Central memory CD4-positive, alpha-beta T cell (primary cell): Measurements from ENCODE around the gene ITGA6.
A peak's percentile ranks its signal among the peaks of the same experiment; 100 is the strongest.

ENCODE experiments used
- DNase-seq: peaks from one replicate; pipeline ENCODE4 v3.0.0; 2022

The ITGA6 gene

DNA sequence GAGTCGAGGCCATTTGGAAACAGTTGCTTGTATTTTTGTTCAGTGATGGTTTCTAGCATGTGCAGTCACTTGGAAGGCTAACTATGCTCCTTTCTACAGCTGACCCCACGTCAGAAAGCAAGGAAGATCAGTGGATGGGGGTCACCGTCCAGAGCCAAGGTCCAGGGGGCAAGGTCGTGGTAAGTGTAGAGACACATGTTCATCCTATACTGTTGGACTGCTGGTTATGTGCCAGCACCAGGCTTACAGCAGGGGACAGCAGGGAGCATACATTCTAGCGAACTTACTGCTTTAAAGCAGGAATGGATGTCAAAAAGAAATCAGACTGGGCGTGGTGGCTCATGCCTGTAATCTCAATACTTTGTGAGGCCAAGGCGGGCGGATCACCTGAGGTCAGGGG, 40.0 kb downstream of the ITGA6 start:
- DNase-seq, result no peak

DNA sequence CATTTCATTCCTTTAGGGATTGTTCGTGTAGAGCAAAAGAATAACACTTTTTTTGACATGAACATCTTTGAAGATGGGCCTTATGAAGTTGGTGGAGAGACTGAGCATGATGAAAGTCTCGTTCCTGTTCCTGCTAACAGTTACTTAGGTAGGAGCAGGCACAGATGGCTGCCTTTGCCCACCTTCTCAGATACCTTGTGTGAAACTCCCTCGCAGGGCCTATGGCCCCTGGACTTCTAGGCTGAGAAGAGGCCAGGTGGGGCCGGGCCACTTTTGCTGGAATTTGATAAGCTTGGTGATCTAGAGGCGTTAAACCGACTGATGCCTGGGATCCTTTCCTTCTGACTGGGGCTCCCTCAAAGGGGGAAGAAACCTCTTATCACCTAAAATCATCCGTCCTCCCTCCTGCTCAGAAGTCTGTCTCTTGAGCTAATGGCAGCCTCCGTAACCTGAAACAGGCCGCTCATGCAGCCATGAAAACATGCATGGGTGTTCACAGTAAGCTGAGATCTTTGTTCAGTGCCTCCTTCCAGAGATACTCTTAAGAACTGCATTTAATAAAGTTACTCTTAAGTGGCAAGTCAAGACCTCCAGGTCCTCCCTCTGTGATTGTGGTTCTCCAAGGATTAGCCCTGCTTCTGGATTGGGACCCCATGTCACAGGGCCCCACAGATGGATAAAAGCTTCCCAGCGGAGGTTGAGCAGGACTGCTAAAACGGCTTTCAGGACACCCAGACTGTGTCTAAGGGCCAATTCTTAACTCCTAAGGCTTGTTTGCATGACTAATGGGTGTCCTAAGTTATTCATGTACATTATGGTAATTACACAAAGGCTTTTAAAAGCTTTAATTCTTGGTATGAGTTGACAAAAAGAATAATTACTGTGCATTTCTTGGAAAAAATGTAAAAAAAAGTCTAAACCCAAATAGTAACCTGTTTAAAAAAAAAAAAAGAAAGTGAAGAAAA, 43.9 kb downstream of the ITGA6 start:
- DNase-seq, result no peak

DNA sequence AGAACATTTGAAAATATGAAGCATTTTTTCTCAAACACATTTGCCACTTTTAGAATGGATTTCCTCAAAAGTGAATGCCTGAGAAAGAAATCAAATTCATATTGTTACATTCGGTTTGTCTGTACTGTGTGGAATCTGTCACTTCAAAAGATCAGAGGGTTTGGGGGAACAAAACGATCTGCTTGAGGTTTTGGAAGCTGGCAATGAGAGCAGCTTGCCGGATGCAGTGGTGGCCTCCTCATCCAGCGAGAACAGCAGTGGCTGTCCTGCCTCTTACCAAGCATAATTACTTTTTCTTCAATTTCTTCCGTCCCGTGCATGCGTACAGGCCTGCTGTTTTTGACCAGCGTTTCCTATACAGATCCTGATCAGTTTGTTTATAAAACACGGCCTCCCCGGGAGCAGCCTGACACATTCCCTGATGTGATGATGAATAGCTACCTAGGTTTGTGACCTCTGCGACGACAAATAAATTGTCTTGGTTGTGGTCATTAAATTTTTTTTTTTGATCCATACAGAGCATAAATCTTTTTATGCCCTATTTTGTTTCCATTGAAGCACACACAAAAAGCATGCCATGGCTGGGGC, 45.2 kb downstream of the ITGA6 start:
- DNase-seq, result no peak

DNA sequence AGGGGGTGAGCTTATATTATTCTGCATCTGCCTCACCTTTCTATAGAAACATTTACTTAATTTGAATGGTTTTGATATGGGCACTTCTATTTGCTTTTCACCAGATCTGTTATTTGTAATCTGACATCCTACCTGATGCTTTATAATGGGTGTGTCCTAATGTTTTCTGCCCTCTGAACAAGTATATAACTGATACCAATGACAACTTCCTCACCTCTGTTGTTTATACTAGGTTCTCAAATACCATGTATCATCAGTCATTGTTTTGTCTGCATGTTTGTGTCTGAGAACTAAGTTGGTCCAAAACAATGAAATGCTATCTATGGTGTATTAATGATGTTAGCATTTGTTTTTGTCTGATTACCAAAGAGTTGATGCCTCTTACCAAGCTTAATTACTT, 45.8 kb downstream of the ITGA6 start:
- no peak for DNase-seq

DNA sequence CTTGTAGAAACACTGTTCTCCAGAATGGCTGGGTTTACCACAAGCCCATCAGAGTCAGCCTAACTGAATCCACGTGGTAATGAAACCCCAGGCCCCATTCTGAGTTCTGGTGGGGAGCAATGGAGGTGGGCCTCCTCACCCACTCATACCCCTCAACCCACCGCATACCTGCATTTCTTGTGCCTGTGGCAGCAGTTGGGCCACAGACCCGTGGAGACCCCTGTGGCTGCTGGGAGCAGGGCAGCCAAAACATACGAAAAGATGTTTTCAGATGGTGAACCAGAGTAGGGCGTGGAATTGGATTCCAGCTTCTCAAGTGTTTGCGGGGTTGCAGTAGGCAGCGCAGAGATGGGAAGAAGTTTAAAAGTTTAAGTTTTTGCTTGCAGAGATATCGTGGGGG, 51.0 kb downstream of the ITGA6 start:
- no peak for DNase-seq

DNA sequence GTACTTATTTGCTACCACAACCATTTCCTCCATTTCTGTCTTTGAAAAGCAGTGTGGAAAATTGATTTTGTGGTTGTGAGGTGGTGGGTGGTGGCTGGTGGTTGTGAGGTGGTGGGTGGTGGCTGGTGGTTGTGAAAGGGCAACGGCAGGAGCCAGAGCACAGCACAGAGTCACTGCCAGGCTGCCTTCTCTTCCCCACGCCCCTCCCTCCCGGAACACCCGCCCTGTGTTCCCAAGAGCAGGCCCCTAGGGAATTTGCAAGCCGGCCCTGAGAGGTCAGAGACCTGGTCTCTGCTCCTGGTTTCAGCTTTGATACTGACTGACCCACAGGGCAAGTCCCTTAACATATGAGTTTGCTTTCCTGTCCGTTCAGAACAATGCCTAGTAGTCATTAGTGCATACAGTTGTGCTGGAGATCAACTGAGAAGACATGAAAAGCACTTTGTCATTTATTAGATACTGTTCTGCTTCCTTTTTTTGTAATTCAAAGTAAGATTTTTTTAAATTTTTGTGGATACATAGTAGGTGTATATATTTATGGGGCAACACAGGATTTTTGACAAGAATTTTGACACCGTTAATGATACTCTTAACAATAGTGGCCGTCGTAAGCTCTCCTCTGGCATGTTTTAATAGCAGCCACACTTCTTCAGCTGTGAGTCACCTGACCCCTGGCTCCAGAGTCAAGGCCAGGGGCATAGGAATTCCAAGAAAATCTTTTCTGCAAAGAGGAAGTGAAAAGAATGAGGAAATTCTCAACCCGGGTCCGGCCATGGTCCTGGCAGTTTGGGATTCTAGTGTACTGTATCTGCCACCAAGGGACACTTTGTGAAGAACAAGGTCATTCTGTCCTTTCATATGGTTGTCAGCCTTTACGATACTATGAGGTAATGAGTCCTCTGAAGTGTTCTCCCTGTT, 53.2 kb downstream of the ITGA6 start:
- no peak for DNase-seq

DNA sequence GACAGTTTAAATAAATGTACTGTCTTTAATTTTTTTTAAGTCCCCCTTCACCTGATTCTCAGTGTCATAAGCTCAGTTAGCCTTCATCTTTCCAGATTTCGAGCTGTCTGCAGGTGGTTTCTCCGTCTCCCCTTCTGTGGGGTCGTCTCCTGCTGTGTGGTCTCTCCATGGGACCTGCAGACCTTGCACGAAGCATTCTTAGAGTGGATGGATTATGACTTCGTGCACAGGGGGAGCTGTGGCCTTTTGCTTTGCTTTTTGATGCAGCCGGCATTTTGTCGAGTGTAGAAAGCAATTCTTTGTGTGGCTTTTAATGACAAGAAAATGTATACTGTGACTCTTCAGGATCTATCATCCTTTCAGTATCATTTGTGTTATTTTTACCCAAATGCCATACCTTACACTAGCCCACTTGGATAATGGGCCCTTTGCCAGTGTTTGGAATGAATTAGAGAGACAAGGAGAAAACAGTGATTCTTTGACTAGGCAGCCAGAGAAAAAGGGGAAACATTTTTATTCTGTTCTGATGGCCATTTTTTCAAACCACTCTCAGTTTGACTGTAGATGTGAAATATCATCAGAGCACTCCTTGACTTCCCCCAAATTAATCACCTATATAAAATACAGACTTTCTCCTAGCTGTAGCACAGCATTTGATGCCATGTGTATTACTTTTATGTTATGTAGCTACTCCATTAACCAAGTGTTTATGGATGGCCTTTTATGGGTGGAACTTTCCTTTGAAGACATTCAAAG, 54.3 kb downstream of the ITGA6 start:
- DNase-seq, result no peak

DNA sequence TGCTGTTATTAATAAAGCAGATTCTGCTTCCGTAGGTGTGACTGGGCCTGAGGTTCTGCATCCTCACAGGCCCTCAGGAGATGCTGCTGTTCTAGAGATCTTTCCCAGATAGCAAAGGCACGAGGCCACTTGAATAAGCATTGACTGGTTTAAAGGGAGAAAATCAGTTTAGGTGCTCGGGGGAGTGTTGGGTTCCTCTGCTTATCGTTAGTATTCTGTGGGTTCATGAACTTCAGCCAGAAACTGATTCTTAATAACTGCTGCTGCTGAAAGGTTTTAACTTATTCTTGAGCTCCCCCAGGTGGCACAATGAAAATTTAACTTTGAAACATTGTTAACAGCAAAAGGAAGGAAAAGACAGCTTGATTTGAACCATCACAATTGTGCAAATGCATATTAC, 56.9 kb downstream of the ITGA6 start:
- DNase-seq, result peak; percentile 17

DNA sequence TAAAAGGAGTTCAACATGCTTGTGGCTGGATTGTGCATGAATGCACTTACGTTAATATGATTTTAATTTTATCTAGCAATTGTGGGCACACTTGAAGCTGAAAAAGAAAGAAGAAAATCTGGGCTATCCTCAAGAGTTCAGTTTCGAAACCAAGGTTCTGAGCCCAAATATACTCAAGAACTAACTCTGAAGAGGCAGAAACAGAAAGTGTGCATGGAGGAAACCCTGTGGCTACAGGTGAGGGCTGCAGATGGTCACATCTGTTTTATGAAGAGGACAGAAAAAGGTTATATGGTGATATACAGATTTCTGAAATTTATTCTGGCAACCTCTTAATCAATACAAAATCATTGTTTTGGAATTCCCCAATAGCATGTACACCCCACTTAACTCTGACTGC, 57.3 kb downstream of the ITGA6 start:
- DNase-seq, result no peak

DNA sequence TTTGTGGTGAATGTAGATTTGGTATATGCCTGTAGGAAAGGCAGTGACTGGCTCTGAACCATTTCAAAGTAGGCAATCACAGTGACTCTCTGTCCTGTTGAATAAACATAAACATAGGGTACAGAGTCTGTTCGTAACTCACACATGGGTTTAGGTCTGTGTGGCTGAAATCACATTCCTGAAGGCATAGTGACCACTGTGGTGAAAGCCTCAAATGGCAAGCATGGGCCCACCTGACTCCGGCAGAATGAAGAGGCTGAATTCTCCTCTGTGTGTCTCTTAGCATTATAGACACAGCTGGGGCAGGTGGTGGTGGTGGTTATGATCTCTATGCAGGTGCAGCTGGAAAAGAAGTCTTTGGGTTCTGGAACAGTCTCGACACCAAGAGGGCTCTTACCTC, 61.2 kb downstream of the ITGA6 start:
- DNase-seq, result no peak

DNA sequence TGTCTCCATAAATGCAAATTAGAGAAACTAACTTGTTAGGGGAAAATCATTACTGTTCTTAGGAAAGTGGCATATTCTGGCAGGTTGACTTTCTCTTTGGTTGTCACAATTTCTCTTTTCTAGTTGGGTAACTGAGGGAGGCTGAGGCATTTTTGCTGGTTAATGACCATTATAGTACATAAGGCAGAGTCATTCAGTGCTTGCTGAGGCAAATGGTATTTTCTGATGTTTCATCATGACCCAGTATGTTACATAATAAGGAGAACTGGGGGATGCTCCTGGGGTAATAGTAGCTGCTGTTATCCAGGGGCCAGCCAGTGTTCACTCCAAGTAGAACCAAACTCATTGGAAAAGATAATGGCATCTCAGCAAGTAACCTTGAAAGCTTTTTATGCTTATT, 62.3 kb downstream of the ITGA6 start:
- no peak for DNase-seq

DNA sequence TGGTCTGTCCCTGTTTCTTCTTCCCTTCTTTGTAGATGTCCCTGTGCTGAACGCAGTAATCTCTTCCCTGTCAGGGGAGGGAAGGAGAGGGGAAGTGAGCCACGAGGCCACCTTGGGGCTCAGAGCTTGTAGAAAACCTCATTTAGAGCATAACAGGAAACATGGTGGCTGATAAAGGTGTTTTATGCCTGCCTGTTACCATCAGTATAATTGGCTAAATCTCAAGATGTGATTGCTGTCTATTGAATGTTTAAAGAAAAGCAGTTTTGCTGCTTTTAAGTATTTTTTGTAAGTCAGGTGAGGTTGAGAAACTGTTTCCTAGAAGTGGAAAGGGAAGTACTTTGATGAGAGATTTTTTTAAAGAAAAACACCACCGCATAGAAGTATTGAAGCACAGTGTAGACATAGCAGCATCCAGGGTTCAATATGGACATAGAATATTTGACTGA, 68.8 kb downstream of the ITGA6 start:
- peak; percentile 59 for DNase-seq

DNA sequence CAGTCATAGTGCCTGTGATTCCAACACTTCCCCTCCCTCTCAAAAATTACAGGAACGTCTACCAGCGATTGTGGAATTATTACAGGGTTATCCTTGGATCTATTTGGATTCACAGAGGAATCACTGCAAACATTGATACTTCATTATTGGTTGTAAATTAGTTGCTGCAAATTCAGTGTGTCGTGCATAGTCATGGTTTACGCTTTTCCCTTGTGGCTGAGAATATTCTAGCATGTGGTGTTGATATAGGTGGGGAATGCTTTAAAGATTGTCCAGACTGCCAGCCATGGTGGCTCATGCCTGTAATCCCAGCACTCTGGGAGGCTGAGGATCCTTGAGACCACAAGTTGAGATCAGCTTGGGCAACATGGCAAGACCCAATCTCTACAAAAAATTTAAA, 79.8 kb downstream of the ITGA6 start:
- no peak for DNase-seq

DNA sequence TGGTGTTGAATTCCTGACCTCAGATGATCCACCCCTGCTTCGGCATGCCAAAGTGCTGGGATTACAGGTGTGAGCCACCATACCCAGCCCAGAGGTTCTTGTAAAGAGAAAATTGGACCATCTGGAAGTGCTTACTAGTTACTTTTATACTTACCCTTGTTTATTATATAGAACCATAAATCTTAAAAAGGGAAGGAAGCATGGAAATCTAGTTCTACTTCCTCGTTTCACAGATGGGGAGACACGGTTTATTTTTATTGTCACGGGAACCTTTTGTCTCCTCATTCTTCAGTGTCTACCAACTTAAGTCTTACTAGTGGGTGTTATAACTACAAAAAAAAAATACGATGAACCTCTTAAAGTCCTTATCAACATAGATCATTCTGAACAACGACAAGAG, 82.7 kb downstream of the ITGA6 start:
- DNase-seq, result no peak

DNA sequence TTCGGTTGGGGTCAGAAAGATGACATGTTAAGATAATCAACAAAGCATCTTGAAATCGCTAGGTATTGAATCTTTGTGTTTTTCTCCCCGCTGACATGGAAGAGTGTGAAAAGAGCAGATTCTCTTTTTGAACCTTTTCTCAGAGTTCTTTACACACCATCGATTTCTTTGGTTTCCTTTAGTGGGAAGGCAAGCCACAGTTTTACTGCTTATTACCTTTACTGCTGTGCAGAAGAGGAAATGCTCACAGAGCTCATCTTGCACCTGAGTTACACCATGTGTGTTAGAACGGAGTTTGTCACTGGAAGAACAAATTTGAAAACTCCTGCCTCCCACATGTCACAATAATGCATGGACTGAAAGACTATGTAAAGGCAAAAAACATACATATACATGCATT, 83.2 kb downstream of the ITGA6 start:
- no peak for DNase-seq

DNA sequence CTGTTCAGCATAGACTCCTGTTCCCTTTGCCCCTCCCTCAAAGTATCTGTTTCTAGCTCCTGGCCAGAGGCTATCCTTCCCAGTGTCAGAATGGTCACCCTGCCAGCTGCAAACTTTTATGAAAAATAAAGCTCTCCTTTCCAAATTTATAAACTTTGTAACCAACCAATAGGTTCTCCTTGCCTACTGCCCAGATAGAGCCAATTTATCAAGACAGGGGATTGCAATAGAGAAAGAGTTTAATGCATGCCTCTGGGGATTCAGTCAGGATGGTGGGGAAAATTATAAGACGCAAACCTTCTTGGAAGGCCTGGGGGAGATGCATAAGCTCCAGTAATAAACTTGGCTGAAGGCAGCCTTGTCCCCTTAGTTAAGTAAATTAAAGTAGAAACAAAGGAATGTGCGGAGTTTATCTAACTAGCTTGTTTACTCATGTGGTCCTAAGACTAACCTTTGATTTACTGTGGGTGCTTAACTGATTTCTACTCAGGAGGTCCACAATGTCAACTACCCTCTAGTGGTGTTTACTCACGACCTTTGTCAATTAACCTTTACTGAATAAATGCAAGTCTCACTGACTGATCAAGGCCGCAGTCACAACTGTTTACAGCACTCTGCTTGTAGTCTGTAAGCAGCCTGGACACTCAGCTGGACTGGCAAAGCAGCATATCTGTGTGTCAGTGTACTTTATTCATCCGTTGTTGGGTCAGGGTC, 85.6 kb downstream of the ITGA6 start:
- DNase-seq, result no peak

DNA sequence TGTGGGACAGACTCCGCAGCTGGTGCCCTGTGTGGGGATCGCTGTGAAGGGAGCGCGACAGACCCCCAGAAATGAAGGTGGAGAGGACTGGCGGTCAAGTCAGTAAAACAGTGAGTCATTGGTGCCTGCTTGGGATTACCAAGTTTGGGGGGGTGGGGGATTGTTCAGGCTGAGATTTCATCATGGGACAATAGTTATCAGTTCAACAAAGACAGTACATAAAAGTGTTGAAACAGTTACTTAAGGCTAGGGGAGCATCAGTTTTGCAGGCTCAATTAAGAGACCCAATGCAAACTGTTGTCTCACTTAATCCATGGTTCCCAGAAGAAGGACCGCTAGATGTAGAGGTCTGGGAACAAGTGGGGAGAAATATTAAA, 86.1 kb downstream of the ITGA6 start:
- DNase-seq, result no peak

DNA sequence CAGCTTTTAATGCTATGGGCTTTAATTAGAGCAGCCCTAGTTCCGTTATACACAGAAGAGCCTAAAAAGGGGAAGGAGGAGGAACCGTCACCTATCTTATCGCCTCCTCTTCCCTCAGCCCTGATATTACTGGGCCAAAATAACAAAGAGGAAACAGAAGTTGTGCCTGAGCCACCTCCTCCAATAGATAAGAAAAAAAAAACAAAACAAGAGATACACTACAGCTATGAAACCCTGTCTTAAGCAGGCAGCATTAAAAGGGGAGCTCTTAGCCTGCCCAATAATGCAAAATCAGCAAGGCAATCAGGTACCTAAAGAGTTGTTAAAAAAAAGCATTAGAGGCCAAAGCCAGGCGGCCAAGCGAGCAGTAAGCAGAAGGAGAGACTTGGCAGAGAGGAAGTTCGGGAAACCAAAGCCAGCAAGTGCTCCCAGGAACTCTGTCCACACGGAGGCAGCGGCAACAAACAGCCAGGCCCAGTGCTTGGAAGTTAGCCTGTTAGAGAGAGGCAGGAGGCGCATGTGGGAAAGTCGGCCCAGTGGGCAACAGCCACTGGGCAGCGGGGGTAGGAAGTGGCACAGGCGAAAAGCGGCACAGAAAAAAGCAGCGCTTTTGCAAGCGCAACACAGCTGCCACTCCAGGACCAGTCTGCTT, 86.7 kb downstream of the ITGA6 start:
- DNase-seq, result no peak

DNA sequence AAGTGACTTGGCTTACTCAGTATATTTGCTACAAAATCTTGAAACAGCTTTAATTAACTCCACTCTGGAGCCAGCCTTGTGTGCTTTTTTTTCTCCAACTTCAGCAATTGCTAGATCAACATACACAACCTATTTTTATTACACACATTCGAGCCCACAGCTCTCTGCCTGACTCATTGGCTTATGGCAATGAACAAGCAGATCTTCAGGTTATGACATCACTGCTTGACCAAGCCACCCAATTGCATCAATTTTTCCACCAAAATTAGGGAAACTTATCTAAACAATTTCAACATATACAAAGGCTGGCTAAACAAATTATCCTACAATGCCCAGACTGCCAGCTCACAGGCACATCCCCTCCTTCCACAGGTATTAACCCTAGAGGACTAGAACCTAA, 88.9 kb downstream of the ITGA6 start:
- DNase-seq, result no peak

DNA sequence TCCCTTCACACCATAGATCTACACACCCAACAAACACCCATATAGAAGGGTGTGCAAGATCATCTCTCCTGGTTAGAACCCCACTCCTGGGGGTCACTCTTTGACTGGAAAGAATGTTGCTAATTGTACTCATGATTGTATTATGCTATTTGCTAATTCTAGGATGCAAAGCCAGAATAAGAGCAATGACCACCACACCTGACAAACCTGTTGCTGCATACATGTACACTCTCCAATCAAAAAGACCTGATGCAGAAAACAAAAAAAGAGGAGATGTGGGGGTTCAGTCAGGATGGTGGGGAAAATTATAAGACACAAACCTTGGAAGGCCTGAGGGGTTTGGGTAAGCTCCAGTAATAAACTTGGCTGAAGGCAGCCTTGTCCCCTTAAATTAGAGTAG, 91.6 kb downstream of the ITGA6 start:
- DNase-seq, result no peak

DNA sequence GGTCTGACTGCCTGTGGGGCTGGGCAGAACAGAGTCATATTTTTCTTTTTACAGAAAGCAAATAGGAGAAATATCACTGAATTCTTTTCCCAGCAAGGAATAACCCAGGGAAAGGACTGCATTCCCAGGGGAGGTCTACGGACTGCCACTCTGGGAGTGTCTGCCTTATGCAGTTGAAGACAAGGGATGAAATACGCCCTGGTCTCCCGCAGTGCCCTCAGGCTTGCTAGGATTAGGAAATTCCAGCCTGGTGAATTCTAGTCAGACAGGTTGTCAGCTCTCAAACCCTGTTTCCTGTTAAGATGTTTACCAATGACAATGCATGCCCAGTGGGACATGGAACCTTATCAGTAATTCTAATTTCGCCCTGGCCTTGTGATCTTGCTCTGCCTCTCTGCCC, 98.2 kb downstream of the ITGA6 start:
- DNase-seq, result no peak
